SU-DHL-6 (cell line): ENCODE measurements around the gene SKA2.

Experiments
- H2AFZ ChIP-seq: fragments of 200-600 bp; sonication (generic); 2 replicates; pipeline ENCODE4 v1.6.1; 2014; ENCODE audit warnings: low read depth, mild to moderate bottlenecking, moderate library complexity, mixed read lengths, antibody characterized with exemption, low read length; ENCODE audit not compliant: severe bottlenecking
- H3F3A ChIP-seq: fragments of 200-600 bp; shearing (Covaris generic); 2 replicates; pipeline ENCODE4 v1.6.0; 2016; ENCODE audit warnings: antibody characterized with exemption, mild to moderate bottlenecking; ENCODE audit not compliant: insufficient read depth
- H3K27ac ChIP-seq: fragments of 200-600 bp; sonication (generic); 2 replicates; pipeline ENCODE4 v1.5.1; 2016; ENCODE audit warnings: low read depth, mild to moderate bottlenecking, low read length, moderate library complexity, mixed read lengths
- H3K27me3 ChIP-seq: fragments of 200-600 bp; sonication (generic), shearing (Covaris generic); 2 replicates; pipeline ENCODE4 v1.6.0; 2014; ENCODE audit warnings: mild to moderate bottlenecking, low read length
- H3K36me3 ChIP-seq: fragments of 200-600 bp; sonication (generic); 2 replicates; pipeline ENCODE4 v1.6.1; 2014; ENCODE audit warnings: mild to moderate bottlenecking, low read length, mixed read lengths
- H3K4me2 ChIP-seq: fragments of 300-600, 200-600 bp; shearing (Covaris generic), sonication (generic); 2 replicates; pipeline ENCODE4 v1.6.0; 2014; ENCODE audit warnings: low read length, low read depth, mild to moderate bottlenecking; ENCODE audit not compliant: poor library complexity, severe bottlenecking
- H3K4me3 ChIP-seq: fragments of 200-600 bp; sonication (generic); 2 replicates; pipeline ENCODE4 v1.5.1; 2014; ENCODE audit warnings: antibody characterized with exemption, low read length, mild to moderate bottlenecking, mixed read lengths; ENCODE audit not compliant: insufficient read depth, poor library complexity, severe bottlenecking
- H3K79me2 ChIP-seq: fragments of 200-600 bp; sonication (generic); 2 replicates; pipeline ENCODE4 v1.6.1; 2014; ENCODE audit warnings: mild to moderate bottlenecking, low read length, moderate library complexity; ENCODE audit not compliant: insufficient read depth
- H3K9ac ChIP-seq: fragments of 200-600 bp; sonication (generic); 2 replicates; pipeline ENCODE4 v1.7.0; 2014; ENCODE audit warnings: mild to moderate bottlenecking, low read length
- H3K9me2 ChIP-seq: fragments of 200-600 bp; sonication (generic); replicated peaks from 2 replicates; pipeline ENCODE4 v1.6.1; 2014; ENCODE audit warnings: low read length; ENCODE audit not compliant: insufficient read depth
- H3K9me3 ChIP-seq: fragments of 200-600 bp; sonication (generic); 2 replicates; pipeline ENCODE4 v1.6.1; 2014; ENCODE audit warnings: low read length, mixed read lengths; ENCODE audit not compliant: insufficient read depth
- H4K20me1 ChIP-seq: fragments of 200-600 bp; sonication (generic); 2 replicates; pipeline ENCODE4 v1.6.1; 2014; ENCODE audit warnings: low read depth, mild to moderate bottlenecking, antibody characterized with exemption, low read length, moderate library complexity, mixed read lengths
- CTCF ChIP-seq: fragments of 200-600 bp; sonication (generic); IDR thresholded peaks from one replicate; pipeline ENCODE4 v1.5.1; 2017; ENCODE audit warnings: antibody characterized with exemption, mild to moderate bottlenecking, low read length, moderate library complexity; ENCODE audit not compliant: insufficient read depth, poor library complexity, severe bottlenecking
- EZH2phosphoT487 ChIP-seq: fragments of 200-600 bp; sonication (generic), shearing (Covaris generic); conservative IDR thresholded peaks from 2 replicates; pipeline ENCODE4 v1.6.1; 2018; ENCODE audit warnings: mild to moderate bottlenecking, antibody characterized with exemption, low read length, moderate library complexity, mixed read lengths

The SKA2 gene

GRCh38 chr17:59126809-59127417 is 28.1 kb downstream of the SKA2 start:
- H4K20me1 ChIP-seq, result peaks cover 4% of the 10 kb centered on the region; the same call in 1 of the 2 replicates
- H2AFZ ChIP-seq, result no peak overlapping the region
- peaks cover 14% of the 10 kb centered on the region; the same call in 1 of the 2 replicates for H3F3A ChIP-seq
- H3K9ac ChIP-seq, result no peak overlapping the region
- no peak overlapping the region for H3K4me2 ChIP-seq
- H3K9me2 ChIP-seq, result no peaks in the 10 kb centered on the region
- H3K4me3 ChIP-seq, result no peak overlapping the region
- H3K27me3 ChIP-seq, result no peaks in the 10 kb centered on the region
- H3K79me2 ChIP-seq, result peaks cover 55% of the 10 kb centered on the region
- no peaks in the 10 kb centered on the region for H3K9me3 ChIP-seq
- H3K36me3 ChIP-seq, result peaks cover 19% of the 10 kb centered on the region; the same call in 1 of the 2 replicates
- H3K27ac ChIP-seq, result no peak overlapping the region
- TF ChIP-seq EZH2phosphoT487 (no peak), CTCF (no peak)

GRCh38 chr17:59124665-59125064 is 30.3 kb downstream of the SKA2 start:
- Histone ChIP-seq H2AFZ (no peak overlapping the region), H3K4me3 (no peak overlapping the region), H3K9me2 (no peaks in the 10 kb centered on the region), H4K20me1 (peaks cover 4% of the 10 kb centered on the region; the same call in 1 of the 2 replicates), H3K9me3 (no peaks in the 10 kb centered on the region), H3K4me2 (no peak overlapping the region), H3K9ac (no peak overlapping the region), H3K79me2 (peaks cover 48% of the 10 kb centered on the region), H3K27me3 (no peaks in the 10 kb centered on the region), H3K27ac (no peak overlapping the region), H3F3A (0 out of 2 replicates have a peak, but pooled peaks cover 4% of the 10 kb centered on the region), H3K36me3 (peaks cover 16% of the 10 kb centered on the region; the same call in 1 of the 2 replicates)
- TF ChIP-seq CTCF (no peak), EZH2phosphoT487 (no peak)

GRCh38 chr17:59121901-59122480 is 33.0 kb downstream of the SKA2 start:
- Histone ChIP-seq H3K9me2 (no peaks in the 10 kb centered on the region), H3K4me2 (no peak overlapping the region), H3K79me2 (peaks cover 47% of the 10 kb centered on the region), H3K4me3 (no peak overlapping the region), H3K27ac (no peak overlapping the region), H3F3A (peaks cover 17% of the 10 kb centered on the region; the same call in 1 of the 2 replicates), H3K9me3 (no peaks in the 10 kb centered on the region), H4K20me1 (peaks cover 9% of the 10 kb centered on the region; the same call in 1 of the 2 replicates), H3K27me3 (no peaks in the 10 kb centered on the region), H2AFZ (no peak overlapping the region), H3K9ac (no peak overlapping the region), H3K36me3 (peaks cover 24% of the 10 kb centered on the region; the same call in 1 of the 2 replicates)
- TF ChIP-seq EZH2phosphoT487, result no peak
- TF ChIP-seq CTCF, result no peak
